Sigmoid colon (tissue), 7 donors: ENCODE results near the gene KICS2. TPM values are rescaled to one million over a fixed set of nuclear protein-coding genes. Genes with fewer than 3 reads are reported as not detected.

ENCODE experiments used
- DNase-seq: peaks from one replicate; pipeline ENCODE4 v3.0.0-alpha.2; 2019
- H3K27ac ChIP-seq, 4 donors: fragments of 200-600 bp; sonication (generic); one replicate each; pipeline ENCODE4 v1.5.1; 2016 to 2019; ENCODE audit warnings: mild to moderate bottlenecking in 1 of 4
- H3K27me3 ChIP-seq, 3 donors: fragments of 200-600 bp; sonication (generic); one replicate each; pipeline ENCODE4 v1.5.1; 2019; ENCODE audit warnings: mild to moderate bottlenecking in 1 of 3
- H3K36me3 ChIP-seq, 4 donors: fragments of 200-600 bp; sonication (generic); one replicate each; pipeline ENCODE4 v1.5.1; 2016 to 2019
- H3K4me1 ChIP-seq, 4 donors: fragments of 200-600 bp; sonication (generic); one replicate each; pipeline ENCODE4 v1.5.1; 2017 to 2019
- H3K4me3 ChIP-seq, 4 donors: fragments of 200-600 bp; sonication (generic); one replicate each; pipeline ENCODE4 v1.5.1; 2017 to 2019; ENCODE audit warnings: mild to moderate bottlenecking in 2 of 4, moderate library complexity in 1 of 4
- H3K9me3 ChIP-seq, 4 donors: fragments of 200-600 bp in 3 of 4; sonication (generic) in 3 of 4; one replicate each; pipeline versions ENCODE4 v1.5.1 to v1.6.1; 2013 to 2019
- EP300 ChIP-seq, 4 donors: sonication (generic); formaldehyde crosslinking; IDR thresholded peaks; one replicate each; pipeline ENCODE4 v1.6.1; 2017; ENCODE audit warnings: antibody characterized with exemption in 4 of 4
- POLR2A ChIP-seq, 2 donors: fragments of 450-650 bp; IDR thresholded peaks; one replicate each; pipeline ENCODE4 v1.6.1; 2016; ENCODE audit warnings: antibody characterized with exemption in 2 of 2, mild to moderate bottlenecking in 2 of 2, moderate library complexity in 2 of 2
- POLR2AphosphoS5 ChIP-seq, 4 donors: sonication (generic); formaldehyde crosslinking; IDR thresholded peaks; one replicate each; pipeline ENCODE4 v1.6.1; 2017; ENCODE audit warnings: antibody characterized with exemption in 4 of 4
- WGBS, 2 donors: extraction: QIAGEN DNeasy Blood & Tissue Kit; methylation state at CpG; one replicate each; pipeline ENCODE4 v1.1.7; 2013; 5-methylcytosine and 5-hydroxymethylcytosine counted together
- intact Hi-C: fragments of 100-400 bp; cut with DNase I; formaldehyde crosslinking; loops from one replicate; pipeline ENCODE4 v1.15.1; 2023
- polyA plus RNA-seq, 3 donors: library from polyadenylated mRNA; stranded (reverse); fragments of 200-250 nt; gene quantifications; one replicate each; pipeline ENCODE4 v1.2.3, GENCODE V29; 2013
- total RNA-seq, 4 donors: library from RNA; depleted of rRNA; stranded (reverse); fragments of >200 nt; gene quantifications; one replicate each; pipeline ENCODE4 v1.1.0, GENCODE V29; 2016
- TF ChIP-seq, protein P1 (sequence below), 4 experiments: fragments of 450-650 bp in 3 of 4; fragments of 200-600 bp in 1 of 4; IDR thresholded peaks; one replicate each; pipeline ENCODE4 v1.5.1; 2016 to 2019; ENCODE audit warnings: antibody characterized with exemption in 4 of 4, mild to moderate bottlenecking in 3 of 4, moderate library complexity in 2 of 4
- donor health status: healthy with polysubstance abuse.
- donor health status: Bipolar disorder and iron deficiency.
- donor health status: healthy.

Gene KICS2
- total and polyA plus RNA-seq, 7 donors: 1.8 to 10.7 (median 4.8) TPM

DNA sequence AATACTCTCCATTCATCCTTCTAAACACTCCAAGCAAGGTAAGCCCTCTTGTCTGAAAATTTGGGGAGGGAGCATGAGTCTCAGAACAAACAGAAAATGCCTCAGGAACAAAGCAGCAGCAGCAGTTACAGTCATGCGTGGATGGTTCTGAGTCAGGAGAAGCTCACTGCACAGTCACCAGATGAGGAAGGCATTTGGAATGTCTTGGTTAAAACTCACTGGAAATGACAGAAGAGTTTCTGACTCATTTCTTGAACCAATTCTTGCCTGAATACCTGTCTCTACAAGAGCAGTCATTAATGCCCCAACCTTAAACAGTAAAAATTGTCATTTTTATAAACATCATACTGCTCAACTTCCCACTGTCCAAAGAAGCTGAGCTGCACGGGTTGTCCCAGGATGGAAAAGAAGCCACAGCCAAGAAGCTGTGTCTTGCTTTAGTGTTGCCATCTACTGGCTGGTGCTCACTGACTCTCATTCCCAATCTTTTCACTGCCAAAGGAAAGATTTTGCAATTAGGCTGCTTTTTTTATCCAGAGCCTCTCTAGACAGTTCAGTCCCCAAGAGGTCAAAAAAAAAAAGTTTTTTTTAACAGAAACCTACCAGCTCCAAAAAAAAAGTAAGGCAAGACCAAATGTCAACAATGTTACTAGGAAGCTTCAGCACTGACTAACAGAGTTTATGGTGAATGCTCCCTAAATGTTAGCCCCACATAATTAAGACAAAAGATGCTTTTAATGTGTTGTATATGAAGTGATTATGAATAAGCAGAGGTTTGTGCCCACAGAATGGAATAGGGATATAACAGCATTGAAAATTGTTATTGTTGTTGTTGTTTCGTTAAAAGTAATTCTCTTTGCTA, 40.4 kb downstream of the KICS2 start:
- 40 to 42% methylated on average over 3 of the region's 3 CpGs for whole genome bisulfite sequencing, 2 donors
- H3K27ac ChIP-seq: peak overlapping the region; percentile 6 to 77 (median 68)
- H3K27me3 ChIP-seq: no peaks in the 10 kb centered on the region
- no peaks in the 10 kb centered on the region for H3K36me3 ChIP-seq
- intact Hi-C loops: loop anchor here (1.0 to 10.0 kb wide), 5 partner anchors 76 to 514 kb away; partner anchors contain the start of genes DPY19L2 and SRGAP1
- H3K9me3 ChIP-seq: no peaks in the 10 kb centered on the region
- peak; percentile 79 for DNase-seq
- TF ChIP-seq POLR2A (IDR thresholded peaks at IDR 0.05) (no peak), EP300 (IDR thresholded peaks at IDR 0.05) (no peak), POLR2AphosphoS5 (IDR thresholded peaks at IDR 0.05) (peak in 3 of 4 donors; percentile 50 to 71 (median 58))
- TF ChIP-seq, protein P1, sequence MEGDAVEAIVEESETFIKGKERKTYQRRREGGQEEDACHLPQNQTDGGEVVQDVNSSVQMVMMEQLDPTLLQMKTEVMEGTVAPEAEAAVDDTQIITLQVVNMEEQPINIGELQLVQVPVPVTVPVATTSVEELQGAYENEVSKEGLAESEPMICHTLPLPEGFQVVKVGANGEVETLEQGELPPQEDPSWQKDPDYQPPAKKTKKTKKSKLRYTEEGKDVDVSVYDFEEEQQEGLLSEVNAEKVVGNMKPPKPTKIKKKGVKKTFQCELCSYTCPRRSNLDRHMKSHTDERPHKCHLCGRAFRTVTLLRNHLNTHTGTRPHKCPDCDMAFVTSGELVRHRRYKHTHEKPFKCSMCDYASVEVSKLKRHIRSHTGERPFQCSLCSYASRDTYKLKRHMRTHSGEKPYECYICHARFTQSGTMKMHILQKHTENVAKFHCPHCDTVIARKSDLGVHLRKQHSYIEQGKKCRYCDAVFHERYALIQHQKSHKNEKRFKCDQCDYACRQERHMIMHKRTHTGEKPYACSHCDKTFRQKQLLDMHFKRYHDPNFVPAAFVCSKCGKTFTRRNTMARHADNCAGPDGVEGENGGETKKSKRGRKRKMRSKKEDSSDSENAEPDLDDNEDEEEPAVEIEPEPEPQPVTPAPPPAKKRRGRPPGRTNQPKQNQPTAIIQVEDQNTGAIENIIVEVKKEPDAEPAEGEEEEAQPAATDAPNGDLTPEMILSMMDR (IDR thresholded peaks at IDR 0.05): peak; percentile 41 to 67 (median 62)
- H3K4me1 ChIP-seq: peaks cover 0 to 16% (median 7%) of the 10 kb centered on the region in 4 donors
- H3K4me3 ChIP-seq: no peak overlapping the region

- H3K36me3 ChIP-seq: no peaks in the 10 kb centered on the region
- TF ChIP-seq POLR2AphosphoS5 (IDR thresholded peaks at IDR 0.05) (peak in 1 of 4 donors; percentile 8), POLR2A (IDR thresholded peaks at IDR 0.05) (no peak), EP300 (IDR thresholded peaks at IDR 0.05) (no peak)
- TF ChIP-seq, protein P1 (IDR thresholded peaks at IDR 0.05): no peak
- H3K27ac ChIP-seq: peak overlapping the region; percentile 6 to 77 (median 68)
- DNase-seq: no peak
- H3K27me3 ChIP-seq: no peaks in the 10 kb centered on the region
- no peak overlapping the region for H3K4me3 ChIP-seq
- WGBS, 2 donors: 81 to 83% methylated on average over 5 of the region's 5 CpGs
- peaks cover 0 to 16% (median 7%) of the 10 kb centered on the region in 4 donors for H3K4me1 ChIP-seq
- intact Hi-C loops: loop anchor here (1.0 to 10.0 kb wide), 5 partner anchors 76 to 514 kb away; partner anchors contain the start of genes DPY19L2 and SRGAP1
- H3K9me3 ChIP-seq: no peaks in the 10 kb centered on the region
Measured at GRCh38 chr12:64180951-64181350, 41.1 kb downstream of the KICS2 start.

DNA sequence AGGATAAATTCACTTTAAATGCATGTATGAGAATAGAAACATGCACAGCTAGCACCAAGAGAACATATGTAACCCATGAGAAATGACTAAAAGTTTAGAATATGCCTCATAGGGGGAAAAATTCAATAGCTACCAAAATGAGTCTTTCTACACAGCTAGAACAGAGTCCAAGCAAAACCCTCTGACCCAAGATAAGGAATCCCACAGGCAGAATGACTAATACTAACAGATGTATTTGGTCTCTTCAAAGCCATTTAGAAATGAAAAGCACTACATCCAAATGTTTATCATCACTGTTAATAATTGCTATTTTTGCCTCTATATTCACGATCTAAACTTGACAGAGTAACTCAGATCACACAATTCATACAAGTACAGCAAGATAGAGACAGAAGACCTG, 44.0 kb downstream of the KICS2 start:
- no peaks in the 10 kb centered on the region for H3K9me3 ChIP-seq
- H3K4me3 ChIP-seq: no peak overlapping the region
- H3K27me3 ChIP-seq: no peaks in the 10 kb centered on the region
- 78 to 81% methylated on average over 1 of the region's 1 CpG for WGBS, 2 donors
- H3K4me1 ChIP-seq: peaks cover 0 to 16% (median 7%) of the 10 kb centered on the region in 4 donors
- intact Hi-C loops: no loop called here
- TF ChIP-seq POLR2A (IDR thresholded peaks at IDR 0.05): no peak
- no peak for TF ChIP-seq POLR2AphosphoS5 (IDR thresholded peaks at IDR 0.05)
- TF ChIP-seq, protein P1 (IDR thresholded peaks at IDR 0.05): no peak
- no peak for TF ChIP-seq EP300 (IDR thresholded peaks at IDR 0.05)
- DNase-seq: no peak
- H3K27ac ChIP-seq: no peak overlapping the region
- no peaks in the 10 kb centered on the region for H3K36me3 ChIP-seq

- no peaks in the 10 kb centered on the region for H3K9me3 ChIP-seq
- intact Hi-C loops: no loop called here
- WGBS, 2 donors: 87% methylated on average over 7 of the region's 7 CpGs
- DNase-seq: no peak
- H3K27ac ChIP-seq: no peak overlapping the region
- H3K36me3 ChIP-seq: no peaks in the 10 kb centered on the region
- no peaks in the 10 kb centered on the region for H3K27me3 ChIP-seq
- H3K4me3 ChIP-seq: no peak overlapping the region
- peaks cover 0 to 14% (median 4%) of the 10 kb centered on the region in 4 donors for H3K4me1 ChIP-seq
- no peak for TF ChIP-seq POLR2A (IDR thresholded peaks at IDR 0.05)
- TF ChIP-seq EP300 (IDR thresholded peaks at IDR 0.05): no peak
- no peak for TF ChIP-seq POLR2AphosphoS5 (IDR thresholded peaks at IDR 0.05)
- TF ChIP-seq, protein P1 (IDR thresholded peaks at IDR 0.05): no peak
Measured at GRCh38 chr12:64177001-64177400, 45.1 kb downstream of the KICS2 start.
